AG04450 (cell line): ENCODE measurements around the gene DYRK1A. TPM values are rescaled to one million over a fixed set of nuclear protein-coding genes. Genes with fewer than 3 reads are reported as not detected.

ENCODE experiments used
- CTCF ChIA-PET: fragments of 300-600, 350-600 bp; formaldehyde crosslinking; extraction: SDS; loops from one replicate; lab custom pipeline; 2022; ENCODE audit warnings: antibody characterized with exemption, inconsistent platforms; lab: Charles Lee
- POLR2A ChIA-PET: fragments of 350-600 bp; formaldehyde crosslinking; extraction: SDS; loops from one replicate; lab custom pipeline; 2021; ENCODE audit warnings: antibody characterized with exemption, inconsistent platforms; lab: Yijun Ruan, JAX
- DNase-seq: peaks from one replicate; pipeline ENCODE4 v3.0.0-alpha.2; 2011; ENCODE audit warnings: low read depth, low spot score
- H3K27ac ChIP-seq: one replicate; pipeline ENCODE4 v1.5.1; 2012; ENCODE audit warnings: low read depth, low read length, control low read depth
- H3K27me3 ChIP-seq: one replicate; pipeline ENCODE4 v1.6.0; 2012; ENCODE audit warnings: low read length; ENCODE audit not compliant: control insufficient read depth, insufficient read depth
- H3K4me3 ChIP-seq: 2 replicates; pipeline ENCODE4 v1.5.1; 2011; ENCODE audit warnings: mild to moderate bottlenecking, low read depth, low read length, control low read depth
- H3K9me3 ChIP-seq: 2 replicates; pipeline ENCODE4 v1.5.1; 2012; ENCODE audit warnings: low read length; ENCODE audit not compliant: control insufficient read depth, insufficient read depth
- CTCF ChIP-seq: IDR thresholded peaks from 2 replicates; pipeline ENCODE4 v1.5.1; 2011; ENCODE audit warnings: low read depth, low read length, control low read depth, inconsistent platforms
- polyA plus RNA-seq: library from polyadenylated mRNA; depleted of rRNA; stranded (reverse); fragments of >200 nt; gene quantifications from 2 replicates; pipeline ENCODE4 v1.2.3, GENCODE V29; 2011

The DYRK1A gene
- polyA plus RNA-seq, 1 experiment: 33.1 TPM

DNA sequence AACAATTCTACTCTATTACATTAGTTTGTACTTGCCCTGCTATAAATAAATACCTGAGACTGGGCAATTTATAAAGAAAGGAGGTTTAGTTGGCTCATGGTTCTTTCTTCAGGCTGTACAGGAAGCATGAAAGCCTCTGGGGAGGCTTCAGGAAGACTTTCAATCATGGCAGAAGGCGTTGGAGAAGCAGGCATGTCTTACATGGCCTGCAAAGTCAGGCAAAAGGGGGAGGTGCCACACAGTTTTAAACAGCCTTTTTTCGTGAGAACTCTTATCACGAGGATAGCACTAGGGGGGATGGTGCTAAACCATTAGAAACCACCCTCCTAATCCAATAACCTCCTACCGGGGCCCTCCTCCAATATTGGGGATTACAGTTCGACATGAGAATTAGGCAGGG lies 102.9 kb downstream of the DYRK1A start:
- Histone ChIP-seq H3K9me3 (no peaks in the 10 kb centered on the region), H3K4me3 (no peak overlapping the region), H3K27me3 (no peaks in the 10 kb centered on the region), H3K27ac (no peak overlapping the region)
- DNase-seq: no peak
- ChIA-PET POLR2A (no interaction called here), CTCF (no interaction called here)
- TF ChIP-seq CTCF: no peak

GRCh38 chr21:37472581-37472980 lies 106.0 kb downstream of the DYRK1A start:
- DNase-seq: no peak
- H3K9me3 ChIP-seq: no peaks in the 10 kb centered on the region
- CTCF ChIA-PET: interaction anchor here (1.1 to 3.9 kb wide), 2 partner anchors 9 to 11 kb away, joined by 5 to 19 read pairs; no protein-coding TSS in a partner anchor

GRCh38 chr21:37473491-37473890 lies 106.9 kb downstream of the DYRK1A start:
- DNase-seq: no peak
- Histone ChIP-seq H3K27me3 (no peaks in the 10 kb centered on the region), H3K9me3 (no peaks in the 10 kb centered on the region), H3K27ac (no peak overlapping the region), H3K4me3 (no peak overlapping the region)
- ChIA-PET CTCF (interaction anchor here (1.1 to 3.9 kb wide), 2 partner anchors 10 kb away, joined by 5 to 19 read pairs; no protein-coding TSS in a partner anchor), POLR2A (no interaction called here)
- TF ChIP-seq CTCF: no peak

More at GRCh38 chr21:37472581-37472980, 106.0 kb downstream of the DYRK1A start:
- POLR2A ChIA-PET: no interaction called here
- no peak overlapping the region for H3K27ac ChIP-seq
- H3K27me3 ChIP-seq: no peaks in the 10 kb centered on the region
- no peak overlapping the region for H3K4me3 ChIP-seq
- TF ChIP-seq CTCF: no peak

- no peaks in the 10 kb centered on the region for H3K27me3 ChIP-seq
- no peaks in the 10 kb centered on the region for H3K9me3 ChIP-seq
- ChIA-PET CTCF (interaction anchor here (3.9 kb wide), 1 partner anchor 11 kb away, joined by 19 read pairs; no protein-coding TSS in a partner anchor), POLR2A (no interaction called here)
- no peak overlapping the region for H3K4me3 ChIP-seq
- TF ChIP-seq CTCF: no peak
- no peak for DNase-seq
- H3K27ac ChIP-seq: no peak overlapping the region
Measured at GRCh38 chr21:37474342-37474741, 107.8 kb downstream of the DYRK1A start.

- TF ChIP-seq CTCF: no peak
- Histone ChIP-seq H3K4me3 (no peak overlapping the region), H3K9me3 (no peaks in the 10 kb centered on the region), H3K27ac (no peak overlapping the region), H3K27me3 (no peaks in the 10 kb centered on the region)
- DNase-seq: no peak
- POLR2A ChIA-PET: interaction anchor here (0.5 kb wide), 1 partner anchor 25 kb away, joined by 5 read pairs; no protein-coding TSS in a partner anchor
- CTCF ChIA-PET: interaction anchor here (1.5 to 3.9 kb wide), 2 partner anchors 12 to 308 kb away, joined by 3 to 19 read pairs; no protein-coding TSS in a partner anchor
Measured at GRCh38 chr21:37475186-37475868, 108.8 kb downstream of the DYRK1A start.
